ENCODE data around the gene SLFN11. TPM values are rescaled to one million over a fixed set of nuclear protein-coding genes. Genes with fewer than 3 reads are reported as not detected.
"Not testable (repeated sequence)": the region's sequence is repeated elsewhere in the genome, so short reads cannot be mapped to it uniquely, and the experiment has no call there.

The SLFN11 gene
- total RNA-seq, 1 donor = 95.9 TPM

- no peak for DNase-seq (ENCODE audit: low read depth)
- no peak for TF ChIP-seq CTCF (IDR thresholded peaks at IDR 0.05; ENCODE audit: insufficient read depth, low read depth, low read length)
- no peak overlapping the region for H3K4me3 ChIP-seq (ENCODE audit: low read depth, low read length)
Measured at GRCh38 chr17:35315971-35316370, 57.5 kb downstream of the SLFN11 start.

GRCh38 chr17:35315283-35315682 is 58.1 kb downstream of the SLFN11 start:
- H3K4me3 ChIP-seq (ENCODE audit: low read depth, low read length) = no peak overlapping the region
- peak; percentile 75 for DNase-seq (ENCODE audit: low read depth)
- no peak for TF ChIP-seq CTCF (IDR thresholded peaks at IDR 0.05; ENCODE audit: insufficient read depth, low read depth, low read length)

GRCh38 chr17:35314415-35315216 is 58.8 kb downstream of the SLFN11 start:
- no peak overlapping the region for H3K4me3 ChIP-seq (ENCODE audit: low read depth, low read length)
- DNase-seq (ENCODE audit: low read depth) = no peak
- no peak for TF ChIP-seq CTCF (IDR thresholded peaks at IDR 0.05; ENCODE audit: insufficient read depth, low read depth, low read length)

- TF ChIP-seq CTCF (IDR thresholded peaks at IDR 0.05; ENCODE audit: insufficient read depth, low read depth, low read length) = no peak
- no peak for DNase-seq (ENCODE audit: low read depth)
- no peak overlapping the region for H3K4me3 ChIP-seq (ENCODE audit: low read depth, low read length)
Measured at GRCh38 chr17:35313875-35314409, 59.5 kb downstream of the SLFN11 start.

DNA sequence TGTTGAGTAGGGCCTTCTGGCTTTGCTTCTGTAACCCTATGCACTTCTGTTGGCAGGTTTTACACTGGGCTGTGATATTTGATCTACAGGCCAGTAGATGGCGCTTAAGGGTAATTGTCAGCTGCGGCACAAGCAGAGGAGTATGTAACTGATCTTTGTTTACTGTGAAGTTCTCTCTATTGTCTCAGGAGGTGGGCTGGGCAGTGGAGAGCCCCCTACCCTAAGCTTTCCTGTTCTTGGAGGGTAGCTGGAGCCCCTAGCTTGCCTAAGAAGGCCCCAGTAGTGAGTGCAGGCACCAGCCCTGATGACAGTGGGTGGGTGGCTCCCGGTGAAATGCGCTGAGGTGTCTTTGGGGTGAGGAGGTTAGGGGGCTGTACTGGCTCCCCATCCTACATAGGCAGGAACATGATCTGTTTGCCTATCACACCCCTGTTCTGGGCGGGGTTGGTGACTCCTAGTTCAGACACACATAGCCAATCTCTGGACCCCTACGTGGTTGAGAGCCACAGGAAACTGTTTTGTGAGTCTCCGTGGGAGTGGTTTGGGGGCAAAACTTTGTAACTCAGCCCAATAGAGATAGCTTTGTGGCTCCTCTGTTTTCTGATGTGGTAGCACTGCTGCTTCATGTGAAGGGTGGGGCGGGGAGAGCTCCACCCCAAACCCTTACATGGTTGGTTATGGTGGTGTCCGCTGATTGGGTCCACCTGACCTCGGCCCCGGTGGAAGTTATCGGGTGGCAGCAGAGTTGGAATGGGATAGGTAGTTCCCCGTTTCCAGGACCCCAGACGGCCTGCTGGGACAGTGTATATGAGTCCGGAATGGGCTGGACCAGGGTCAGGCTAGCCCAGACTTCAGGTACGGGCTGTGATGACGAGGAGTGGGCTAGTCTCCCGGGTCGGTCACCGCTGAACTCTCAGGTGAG is 60.4 kb downstream of the SLFN11 start:
- TF ChIP-seq CTCF (IDR thresholded peaks at IDR 0.05; ENCODE audit: insufficient read depth, low read depth, low read length) = peak; percentile 74
- DNase-seq (ENCODE audit: low read depth) = peak; percentile 79
- H3K4me3 ChIP-seq (ENCODE audit: low read depth, low read length) = no peak overlapping the region

DNA sequence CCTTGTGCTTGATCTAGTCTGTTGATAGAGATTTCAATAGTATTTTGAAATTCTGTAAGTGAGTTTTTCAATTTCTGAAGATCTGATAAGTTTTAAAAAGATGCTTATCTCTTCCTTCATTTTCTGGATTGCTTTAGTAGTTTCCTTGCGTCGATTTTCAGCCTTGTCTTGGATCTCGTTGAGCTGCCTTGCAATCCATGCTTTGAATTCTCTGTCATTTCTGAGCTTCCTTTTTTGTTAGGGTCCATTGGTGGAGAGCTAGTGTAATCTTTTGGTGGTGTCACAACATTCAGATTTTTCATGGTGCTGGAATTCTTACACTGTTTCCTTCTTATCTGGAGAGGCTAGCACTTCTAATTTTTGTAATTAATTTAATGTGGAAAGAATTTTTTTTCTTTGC is 61.1 kb downstream of the SLFN11 start:
- no peak for TF ChIP-seq CTCF (IDR thresholded peaks at IDR 0.05; ENCODE audit: insufficient read depth, low read depth, low read length)
- DNase-seq (ENCODE audit: low read depth) = no peak
- H3K4me3 ChIP-seq (ENCODE audit: low read depth, low read length) = no peak overlapping the region

GRCh38 chr17:35309345-35309744 is 64.1 kb downstream of the SLFN11 start:
- not testable (repeated sequence) for DNase-seq (ENCODE audit: low read depth); H3K4me3 ChIP-seq (ENCODE audit: low read depth, low read length)

Measured in fibroblast of villous mesenchyme (primary cell).